ENCODE results near the gene RAPGEF1. TPM values are rescaled to one million over a fixed set of nuclear protein-coding genes. Genes with fewer than 3 reads are reported as not detected.

RAPGEF1 gene
- total and polyA plus RNA-seq, 2 experiments from 2014 or later = 9.9 to 82.8 TPM

DNA sequence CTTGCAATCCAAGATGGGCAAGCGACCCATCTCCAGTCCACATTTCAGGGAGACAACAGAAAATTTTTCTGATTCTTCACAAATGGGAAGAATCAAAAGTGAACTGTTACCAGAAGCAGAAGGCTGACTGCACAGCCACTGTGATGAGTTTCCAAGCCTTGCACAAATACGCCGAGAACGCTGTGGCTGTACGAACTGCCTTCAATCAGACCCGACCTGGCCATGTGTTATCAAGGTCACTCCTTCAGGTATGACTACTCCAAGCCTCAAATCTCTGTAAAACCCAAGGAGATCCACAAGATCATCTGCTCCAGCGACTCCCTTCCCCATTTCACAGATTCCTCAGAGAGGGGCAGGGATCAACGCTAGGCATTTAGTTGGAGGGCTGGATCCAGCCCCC is 26.9 kb downstream of the RAPGEF1 start (continued):
- TF ChIP-seq, protein P1, sequence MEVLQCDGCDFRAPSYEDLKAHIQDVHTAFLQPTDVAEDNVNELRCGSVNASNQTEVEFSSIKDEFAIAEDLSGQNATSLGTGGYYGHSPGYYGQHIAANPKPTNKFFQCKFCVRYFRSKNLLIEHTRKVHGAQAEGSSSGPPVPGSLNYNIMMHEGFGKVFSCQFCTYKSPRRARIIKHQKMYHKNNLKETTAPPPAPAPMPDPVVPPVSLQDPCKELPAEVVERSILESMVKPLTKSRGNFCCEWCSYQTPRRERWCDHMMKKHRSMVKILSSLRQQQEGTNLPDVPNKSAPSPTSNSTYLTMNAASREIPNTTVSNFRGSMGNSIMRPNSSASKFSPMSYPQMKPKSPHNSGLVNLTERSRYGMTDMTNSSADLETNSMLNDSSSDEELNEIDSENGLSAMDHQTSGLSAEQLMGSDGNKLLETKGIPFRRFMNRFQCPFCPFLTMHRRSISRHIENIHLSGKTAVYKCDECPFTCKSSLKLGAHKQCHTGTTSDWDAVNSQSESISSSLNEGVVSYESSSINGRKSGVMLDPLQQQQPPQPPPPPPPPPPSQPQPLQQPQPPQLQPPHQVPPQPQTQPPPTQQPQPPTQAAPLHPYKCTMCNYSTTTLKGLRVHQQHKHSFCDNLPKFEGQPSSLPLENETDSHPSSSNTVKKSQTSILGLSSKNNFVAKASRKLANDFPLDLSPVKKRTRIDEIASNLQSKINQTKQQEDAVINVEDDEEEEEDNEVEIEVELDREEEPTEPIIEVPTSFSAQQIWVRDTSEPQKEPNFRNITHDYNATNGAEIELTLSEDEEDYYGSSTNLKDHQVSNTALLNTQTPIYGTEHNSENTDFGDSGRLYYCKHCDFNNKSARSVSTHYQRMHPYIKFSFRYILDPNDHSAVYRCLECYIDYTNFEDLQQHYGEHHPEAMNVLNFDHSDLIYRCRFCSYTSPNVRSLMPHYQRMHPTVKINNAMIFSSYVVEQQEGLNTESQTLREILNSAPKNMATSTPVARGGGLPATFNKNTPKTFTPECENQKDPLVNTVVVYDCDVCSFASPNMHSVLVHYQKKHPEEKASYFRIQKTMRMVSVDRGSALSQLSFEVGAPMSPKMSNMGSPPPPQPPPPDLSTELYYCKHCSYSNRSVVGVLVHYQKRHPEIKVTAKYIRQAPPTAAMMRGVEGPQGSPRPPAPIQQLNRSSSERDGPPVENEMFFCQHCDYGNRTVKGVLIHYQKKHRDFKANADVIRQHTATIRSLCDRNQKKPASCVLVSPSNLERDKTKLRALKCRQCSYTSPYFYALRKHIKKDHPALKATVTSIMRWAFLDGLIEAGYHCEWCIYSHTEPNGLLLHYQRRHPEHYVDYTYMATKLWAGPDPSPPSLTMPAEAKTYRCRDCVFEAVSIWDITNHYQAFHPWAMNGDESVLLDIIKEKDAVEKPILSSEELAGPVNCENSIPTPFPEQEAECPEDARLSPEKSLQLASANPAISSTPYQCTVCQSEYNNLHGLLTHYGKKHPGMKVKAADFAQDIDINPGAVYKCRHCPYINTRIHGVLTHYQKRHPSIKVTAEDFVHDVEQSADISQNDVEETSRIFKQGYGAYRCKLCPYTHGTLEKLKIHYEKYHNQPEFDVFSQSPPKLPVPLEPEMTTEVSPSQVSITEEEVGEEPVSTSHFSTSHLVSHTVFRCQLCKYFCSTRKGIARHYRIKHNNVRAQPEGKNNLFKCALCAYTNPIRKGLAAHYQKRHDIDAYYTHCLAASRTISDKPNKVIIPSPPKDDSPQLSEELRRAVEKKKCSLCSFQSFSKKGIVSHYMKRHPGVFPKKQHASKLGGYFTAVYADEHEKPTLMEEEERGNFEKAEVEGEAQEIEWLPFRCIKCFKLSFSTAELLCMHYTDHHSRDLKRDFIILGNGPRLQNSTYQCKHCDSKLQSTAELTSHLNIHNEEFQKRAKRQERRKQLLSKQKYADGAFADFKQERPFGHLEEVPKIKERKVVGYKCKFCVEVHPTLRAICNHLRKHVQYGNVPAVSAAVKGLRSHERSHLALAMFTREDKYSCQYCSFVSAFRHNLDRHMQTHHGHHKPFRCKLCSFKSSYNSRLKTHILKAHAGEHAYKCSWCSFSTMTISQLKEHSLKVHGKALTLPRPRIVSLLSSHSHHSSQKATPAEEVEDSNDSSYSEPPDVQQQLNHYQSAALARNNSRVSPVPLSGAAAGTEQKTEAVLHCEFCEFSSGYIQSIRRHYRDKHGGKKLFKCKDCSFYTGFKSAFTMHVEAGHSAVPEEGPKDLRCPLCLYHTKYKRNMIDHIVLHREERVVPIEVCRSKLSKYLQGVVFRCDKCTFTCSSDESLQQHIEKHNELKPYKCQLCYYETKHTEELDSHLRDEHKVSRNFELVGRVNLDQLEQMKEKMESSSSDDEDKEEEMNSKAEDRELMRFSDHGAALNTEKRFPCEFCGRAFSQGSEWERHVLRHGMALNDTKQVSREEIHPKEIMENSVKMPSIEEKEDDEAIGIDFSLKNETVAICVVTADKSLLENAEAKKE (CRISPR knock-in tag; IDR thresholded peaks at IDR 0.05) = no peak
- TF ChIP-seq POLR2AphosphoS5 (IDR thresholded peaks at IDR 0.05; ENCODE audit: low read depth) = no peak
- TF ChIP-seq, protein P2, sequence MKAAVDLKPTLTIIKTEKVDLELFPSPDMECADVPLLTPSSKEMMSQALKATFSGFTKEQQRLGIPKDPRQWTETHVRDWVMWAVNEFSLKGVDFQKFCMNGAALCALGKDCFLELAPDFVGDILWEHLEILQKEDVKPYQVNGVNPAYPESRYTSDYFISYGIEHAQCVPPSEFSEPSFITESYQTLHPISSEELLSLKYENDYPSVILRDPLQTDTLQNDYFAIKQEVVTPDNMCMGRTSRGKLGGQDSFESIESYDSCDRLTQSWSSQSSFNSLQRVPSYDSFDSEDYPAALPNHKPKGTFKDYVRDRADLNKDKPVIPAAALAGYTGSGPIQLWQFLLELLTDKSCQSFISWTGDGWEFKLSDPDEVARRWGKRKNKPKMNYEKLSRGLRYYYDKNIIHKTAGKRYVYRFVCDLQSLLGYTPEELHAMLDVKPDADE (IDR thresholded peaks at IDR 0.05) = no peak

DNA sequence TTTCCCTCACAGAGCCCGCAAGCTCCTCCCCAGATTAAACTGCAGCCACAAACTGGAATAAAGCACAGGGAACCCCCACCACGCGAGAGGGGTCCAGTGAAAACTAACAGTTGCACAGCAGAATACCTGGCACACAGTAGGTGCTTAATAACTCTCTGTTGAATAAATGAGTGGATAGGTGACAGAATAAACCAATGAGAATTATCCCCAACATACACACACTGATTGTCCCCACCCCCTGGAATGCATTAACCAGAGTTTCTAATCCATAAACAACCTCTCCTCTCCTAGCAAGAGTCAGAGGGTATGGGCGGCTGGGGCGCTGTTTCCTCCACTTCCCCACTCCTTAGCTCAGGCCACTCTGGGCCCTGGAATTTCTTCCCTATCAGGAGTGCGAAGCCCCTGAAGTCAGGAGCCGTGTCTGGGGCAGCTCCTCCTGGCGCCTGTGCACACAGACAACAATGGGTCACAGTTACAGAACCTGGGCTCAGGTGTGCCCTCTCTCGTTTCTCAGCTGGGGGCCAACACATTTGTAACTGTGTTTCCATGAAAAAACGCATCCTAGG is 27.6 kb downstream of the RAPGEF1 start:
- Histone ChIP-seq H3K4me3 (no peak overlapping the region), H3K27me3 (ENCODE audit: insufficient read depth) (no peaks in the 10 kb centered on the region), H3K9me2 (ENCODE audit: insufficient read depth) (no peaks in the 10 kb centered on the region), H4K20me1 (replicated peaks; ENCODE audit: insufficient read depth) (peaks cover 3% of the 10 kb centered on the region; the same call in 1 of the 2 replicates), H3K36me3 (ENCODE audit: insufficient read depth) (no peaks in the 10 kb centered on the region), H3K4me2 (0 out of 2 replicates have a peak overlapping the region, but pooled peaks have one; percentile 23), H2AFZ (no peak overlapping the region), H3F3A (replicated peaks; ENCODE audit: low read depth) (0 out of 2 replicates have a peak, but pooled peaks cover 3% of the 10 kb centered on the region), H3K27ac (ENCODE audit: low read depth) (no peak overlapping the region; the same call in 1 of the 2 replicates), H3K4me1 (ENCODE audit: insufficient read depth) (peaks cover 27% of the 10 kb centered on the region), H3K79me2 (replicated peaks; ENCODE audit: insufficient read depth) (peaks cover 98% of the 10 kb centered on the region)
- Mint-ChIP-seq H3K27me3 (ENCODE audit: insufficient read depth, low read depth, poor library complexity) (peaks cover 6% of the 10 kb centered on the region), H3K9me3 (no peaks in the 10 kb centered on the region), H3K4me3 (no peak overlapping the region), H3K4me1 (peaks cover 35% of the 10 kb centered on the region), H3K27ac (peak overlapping the region; percentile 6; the same call in 1 of the 2 replicates), H3K36me3 (ENCODE audit: low read depth) (peaks cover 8% of the 10 kb centered on the region; the same call in 1 of the 3 replicates)
- ATAC-seq = peak; percentile 68
- TF ChIP-seq, protein P3, sequence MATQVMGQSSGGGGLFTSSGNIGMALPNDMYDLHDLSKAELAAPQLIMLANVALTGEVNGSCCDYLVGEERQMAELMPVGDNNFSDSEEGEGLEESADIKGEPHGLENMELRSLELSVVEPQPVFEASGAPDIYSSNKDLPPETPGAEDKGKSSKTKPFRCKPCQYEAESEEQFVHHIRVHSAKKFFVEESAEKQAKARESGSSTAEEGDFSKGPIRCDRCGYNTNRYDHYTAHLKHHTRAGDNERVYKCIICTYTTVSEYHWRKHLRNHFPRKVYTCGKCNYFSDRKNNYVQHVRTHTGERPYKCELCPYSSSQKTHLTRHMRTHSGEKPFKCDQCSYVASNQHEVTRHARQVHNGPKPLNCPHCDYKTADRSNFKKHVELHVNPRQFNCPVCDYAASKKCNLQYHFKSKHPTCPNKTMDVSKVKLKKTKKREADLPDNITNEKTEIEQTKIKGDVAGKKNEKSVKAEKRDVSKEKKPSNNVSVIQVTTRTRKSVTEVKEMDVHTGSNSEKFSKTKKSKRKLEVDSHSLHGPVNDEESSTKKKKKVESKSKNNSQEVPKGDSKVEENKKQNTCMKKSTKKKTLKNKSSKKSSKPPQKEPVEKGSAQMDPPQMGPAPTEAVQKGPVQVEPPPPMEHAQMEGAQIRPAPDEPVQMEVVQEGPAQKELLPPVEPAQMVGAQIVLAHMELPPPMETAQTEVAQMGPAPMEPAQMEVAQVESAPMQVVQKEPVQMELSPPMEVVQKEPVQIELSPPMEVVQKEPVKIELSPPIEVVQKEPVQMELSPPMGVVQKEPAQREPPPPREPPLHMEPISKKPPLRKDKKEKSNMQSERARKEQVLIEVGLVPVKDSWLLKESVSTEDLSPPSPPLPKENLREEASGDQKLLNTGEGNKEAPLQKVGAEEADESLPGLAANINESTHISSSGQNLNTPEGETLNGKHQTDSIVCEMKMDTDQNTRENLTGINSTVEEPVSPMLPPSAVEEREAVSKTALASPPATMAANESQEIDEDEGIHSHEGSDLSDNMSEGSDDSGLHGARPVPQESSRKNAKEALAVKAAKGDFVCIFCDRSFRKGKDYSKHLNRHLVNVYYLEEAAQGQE (IDR thresholded peaks at IDR 0.05; ENCODE audit: unreplicated experiment) = no peak
- TF ChIP-seq JUNB (IDR thresholded peaks at IDR 0.05; ENCODE audit: unreplicated experiment) (no peak), POLR2AphosphoS5 (IDR thresholded peaks at IDR 0.05; ENCODE audit: low read depth) (no peak), EZH2 (IDR thresholded peaks at IDR 0.05; ENCODE audit: low read depth, unreplicated experiment) (no peak), ZNF114 (CRISPR knock-in tag; IDR thresholded peaks at IDR 0.05) (no peak), NANOG (IDR thresholded peaks at IDR 0.05; ENCODE audit: borderline replicate concordance) (no peak), ZNF331 (CRISPR knock-in tag; IDR thresholded peaks at IDR 0.05; ENCODE audit: low read depth) (no peak)
- TF ChIP-seq, protein P2 (IDR thresholded peaks at IDR 0.05) = no peak
- TF ChIP-seq, protein P4, sequence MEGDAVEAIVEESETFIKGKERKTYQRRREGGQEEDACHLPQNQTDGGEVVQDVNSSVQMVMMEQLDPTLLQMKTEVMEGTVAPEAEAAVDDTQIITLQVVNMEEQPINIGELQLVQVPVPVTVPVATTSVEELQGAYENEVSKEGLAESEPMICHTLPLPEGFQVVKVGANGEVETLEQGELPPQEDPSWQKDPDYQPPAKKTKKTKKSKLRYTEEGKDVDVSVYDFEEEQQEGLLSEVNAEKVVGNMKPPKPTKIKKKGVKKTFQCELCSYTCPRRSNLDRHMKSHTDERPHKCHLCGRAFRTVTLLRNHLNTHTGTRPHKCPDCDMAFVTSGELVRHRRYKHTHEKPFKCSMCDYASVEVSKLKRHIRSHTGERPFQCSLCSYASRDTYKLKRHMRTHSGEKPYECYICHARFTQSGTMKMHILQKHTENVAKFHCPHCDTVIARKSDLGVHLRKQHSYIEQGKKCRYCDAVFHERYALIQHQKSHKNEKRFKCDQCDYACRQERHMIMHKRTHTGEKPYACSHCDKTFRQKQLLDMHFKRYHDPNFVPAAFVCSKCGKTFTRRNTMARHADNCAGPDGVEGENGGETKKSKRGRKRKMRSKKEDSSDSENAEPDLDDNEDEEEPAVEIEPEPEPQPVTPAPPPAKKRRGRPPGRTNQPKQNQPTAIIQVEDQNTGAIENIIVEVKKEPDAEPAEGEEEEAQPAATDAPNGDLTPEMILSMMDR (conservative IDR thresholded peaks at IDR 0.05; ENCODE audit: low read depth in 2 of 2) = no peak; a peak in 1 of 4 replicates
- peak; percentile 34 for DNase-seq (ENCODE audit: low spot score)
